ENCODE data around the gene MAP1B. TPM values are rescaled to one million over a fixed set of nuclear protein-coding genes. Genes with fewer than 3 reads are reported as not detected.

Gene MAP1B
- total RNA-seq, 1 experiment from 2014 or later, result 21.9 TPM

DNA sequence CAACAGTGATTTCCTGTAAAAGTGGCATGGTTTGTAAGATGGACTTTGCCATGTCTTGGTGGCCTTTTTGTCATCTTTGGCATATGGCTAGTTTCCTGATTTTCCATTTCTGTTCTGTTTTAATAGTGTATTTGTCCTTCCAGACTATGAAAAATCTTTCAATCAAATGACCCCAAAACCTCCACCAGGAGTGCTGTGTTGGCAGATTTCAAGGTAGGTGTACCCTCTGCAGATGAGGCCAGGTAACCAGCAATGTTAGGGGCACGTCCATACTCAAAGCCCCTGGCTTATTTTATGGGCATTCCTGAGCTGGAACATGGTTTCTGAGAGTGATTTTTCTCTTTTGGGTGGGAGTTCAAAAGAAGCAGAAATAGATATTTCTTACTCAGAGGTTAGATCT, 15.2 kb upstream of the MAP1B start:
- DNase-seq (ENCODE audit: low spot score), result no peak
- in situ Hi-C loops (cut with HindIII; ENCODE audit: low sequenced_read_pairs), result no loop called here

DNA sequence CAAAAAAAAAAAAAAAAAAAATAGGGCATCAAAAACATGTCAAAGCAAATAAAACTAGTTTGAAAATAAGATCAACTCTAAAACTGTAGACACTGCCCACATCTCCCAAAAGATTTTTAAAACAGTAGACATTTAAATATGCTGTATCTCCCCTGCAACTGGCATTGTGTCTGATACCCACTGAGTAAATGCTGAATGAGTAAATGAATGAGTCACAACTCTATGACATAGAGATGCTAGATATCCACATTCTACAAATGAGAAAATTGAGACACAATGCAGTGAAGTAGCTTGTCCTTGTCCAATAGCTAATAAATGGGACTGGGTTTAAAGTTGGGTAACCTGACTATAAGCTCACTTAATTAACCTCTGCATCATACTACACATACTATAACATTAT, 14.1 kb upstream of the MAP1B start:
- in situ Hi-C loops (cut with HindIII; ENCODE audit: low sequenced_read_pairs), result no loop called here
- DNase-seq (ENCODE audit: low spot score), result no peak

DNA sequence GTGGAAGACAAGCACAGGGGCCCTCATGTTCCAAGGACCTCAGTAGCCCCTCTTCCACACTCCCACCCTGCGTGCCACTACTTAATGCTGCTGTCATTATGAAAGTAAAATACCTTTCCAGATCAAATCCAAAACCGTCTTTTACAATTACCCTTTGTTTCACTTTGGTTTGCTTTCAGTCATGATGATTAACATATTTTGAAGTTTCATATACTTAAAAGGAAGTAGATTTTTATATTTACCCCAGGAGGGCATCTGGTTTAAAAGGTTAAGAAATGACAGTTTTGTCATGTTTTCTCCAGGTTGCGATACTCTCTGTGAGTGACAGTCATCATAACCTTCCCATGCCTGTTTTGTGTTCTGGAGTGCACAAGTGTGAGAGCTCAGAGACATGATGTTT, 13.5 kb upstream of the MAP1B start:
- in situ Hi-C loops (cut with HindIII; ENCODE audit: low sequenced_read_pairs), result no loop called here
- DNase-seq (ENCODE audit: low spot score), result no peak

DNA sequence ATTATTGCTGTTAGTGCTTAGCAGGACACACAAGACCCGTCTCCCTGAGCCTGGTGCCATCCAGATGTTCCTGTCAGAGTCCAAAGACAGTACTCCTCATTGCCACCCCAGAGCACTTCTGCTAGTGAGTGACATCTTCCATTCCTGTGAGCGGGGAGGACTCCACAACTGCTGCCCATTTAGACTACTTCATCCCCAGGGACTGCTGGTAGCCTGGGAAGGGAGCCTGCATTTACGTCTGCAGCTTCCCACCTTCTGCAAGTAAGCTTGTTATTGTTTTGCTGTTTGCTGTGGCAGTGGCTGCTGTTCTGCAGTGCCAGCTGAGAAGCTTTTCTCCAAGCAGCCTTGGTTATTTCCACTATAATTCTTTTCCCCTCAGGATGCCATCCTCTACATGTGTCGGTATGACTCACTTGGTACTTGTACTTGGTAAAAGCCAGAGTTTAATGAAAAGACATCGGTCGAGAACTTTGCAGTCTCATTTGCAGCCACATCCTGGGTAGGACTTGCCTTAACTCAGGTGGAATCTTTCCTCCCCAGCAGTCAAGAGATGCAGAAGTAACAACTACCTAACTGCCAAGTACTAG, 10.6 kb upstream of the MAP1B start:
- no peak for DNase-seq (ENCODE audit: low spot score)
- in situ Hi-C loops (cut with HindIII; ENCODE audit: low sequenced_read_pairs), result no loop called here

DNA sequence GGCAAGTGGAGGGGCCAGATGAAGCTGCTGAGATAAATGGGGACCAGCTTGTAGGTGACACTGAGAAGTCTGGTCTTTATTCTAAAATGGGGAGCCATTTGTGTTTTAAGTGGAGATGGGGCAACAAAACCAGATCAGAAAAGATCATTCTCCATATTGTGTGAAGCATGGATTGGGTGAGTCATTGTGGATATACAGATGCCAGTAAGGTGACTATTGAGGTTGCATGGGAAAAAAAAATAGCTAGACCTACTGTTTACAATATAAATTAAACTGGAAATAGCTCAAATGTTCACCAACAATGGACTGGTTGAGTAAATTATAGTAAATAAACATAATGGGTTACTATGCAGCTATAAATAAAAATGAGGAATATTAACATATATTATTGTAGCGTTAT, 5.4 kb upstream of the MAP1B start:
- DNase-seq (ENCODE audit: low spot score), result no peak
- in situ Hi-C loops (cut with HindIII; ENCODE audit: low sequenced_read_pairs), result no loop called here

DNA sequence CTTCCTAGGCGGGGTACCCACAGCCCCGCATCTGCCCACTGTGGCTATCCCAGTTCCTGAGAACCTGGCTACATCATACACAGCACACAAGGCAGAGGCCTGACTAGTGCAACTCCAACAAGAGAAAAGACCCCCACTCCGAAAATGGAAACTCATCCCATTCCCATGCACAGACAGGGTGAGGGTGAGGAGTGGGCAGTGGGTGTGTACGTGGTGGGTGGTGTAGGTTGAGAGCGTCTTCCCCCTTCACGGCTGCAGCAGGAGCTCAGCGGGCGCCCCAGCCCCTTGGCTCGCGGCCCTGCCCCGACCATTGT, 501 bp upstream of the MAP1B start:
- in situ Hi-C loops (cut with HindIII; ENCODE audit: low sequenced_read_pairs), result no loop called here

DNA sequence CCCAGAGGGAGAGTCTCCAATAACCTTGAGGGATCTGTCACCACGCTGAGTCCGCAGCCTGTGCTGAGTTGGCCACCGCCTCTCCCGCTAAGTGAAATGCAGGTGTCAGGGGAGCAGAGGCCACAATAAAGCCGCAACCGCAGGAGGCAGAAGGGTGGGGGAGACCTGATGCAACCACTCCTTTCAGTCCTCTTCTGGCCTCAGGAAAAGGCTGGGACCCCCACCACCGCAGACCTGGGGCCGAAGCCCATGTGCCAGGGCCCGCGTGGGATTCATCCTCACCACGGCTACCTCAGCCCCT, 576 bp downstream of the MAP1B start:
- DNase-seq (ENCODE audit: low spot score), result peak; percentile 50
- in situ Hi-C loops (cut with HindIII; ENCODE audit: low sequenced_read_pairs), result no loop called here

More for the DNA sequence above, 501 bp upstream of the MAP1B start:
- DNase-seq (ENCODE audit: low spot score), result no peak

DNA sequence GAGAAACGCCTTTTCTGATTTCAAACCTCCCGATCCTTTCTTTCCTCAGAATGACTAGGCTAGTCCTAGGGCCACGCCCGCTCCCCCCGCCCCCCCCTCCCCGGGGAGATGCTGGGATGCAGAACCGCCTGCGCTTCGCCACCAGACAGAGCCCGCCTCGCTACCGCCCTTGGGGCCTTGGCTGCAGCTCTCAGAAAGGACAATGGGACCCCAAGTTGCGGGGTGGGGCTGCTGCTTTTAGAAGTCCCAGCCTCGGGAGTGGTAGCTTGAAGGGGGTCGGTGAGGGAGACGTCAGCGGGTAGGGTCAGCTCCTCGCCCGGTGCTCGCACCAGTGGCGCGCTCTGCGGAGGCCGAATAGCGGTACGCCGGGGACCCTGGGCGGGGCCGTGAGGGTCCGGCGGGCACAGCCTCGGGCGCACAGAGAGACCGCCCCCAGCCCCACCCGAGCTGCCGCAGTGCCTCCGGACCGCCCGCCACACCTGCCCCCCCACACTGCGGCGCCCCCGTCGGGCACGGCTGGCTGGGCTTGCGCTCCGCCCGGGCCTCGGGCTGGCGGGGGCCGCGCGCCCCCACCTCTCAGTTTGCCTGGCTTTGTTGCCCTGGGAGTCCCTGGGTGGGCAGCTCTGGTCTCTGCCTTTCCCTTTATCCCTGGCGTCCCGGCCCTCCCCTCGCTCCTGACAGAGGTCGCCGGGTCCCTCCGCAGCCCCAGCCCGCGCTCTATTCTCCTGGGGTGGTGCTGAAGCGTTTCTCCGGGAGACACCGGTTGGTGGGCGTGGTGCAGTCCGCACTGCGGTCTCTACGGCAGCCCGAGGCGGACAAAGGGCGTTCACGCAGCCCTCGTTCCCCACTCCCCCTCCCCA, 1.2 kb downstream of the MAP1B start:
- in situ Hi-C loops (cut with HindIII; ENCODE audit: low sequenced_read_pairs), result no loop called here
- peak; percentile 66 for DNase-seq (ENCODE audit: low spot score)

DNA sequence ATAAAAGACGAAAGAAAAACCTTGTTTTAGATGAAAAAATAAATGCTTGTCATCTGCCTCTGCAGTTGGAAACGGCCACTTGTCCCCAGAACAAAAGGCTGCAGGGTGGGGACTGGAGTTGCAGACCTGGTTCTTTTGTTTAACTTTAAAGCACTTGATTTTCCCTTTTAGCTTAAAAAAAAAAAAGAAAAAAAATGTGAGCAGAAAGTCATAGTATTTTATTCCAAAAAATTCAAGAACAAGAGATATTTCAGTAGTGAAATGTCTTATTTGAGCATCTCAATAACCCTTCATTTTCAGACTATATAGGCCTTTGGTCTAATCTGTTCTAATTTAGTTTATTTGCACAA, 1.8 kb downstream of the MAP1B start:
- in situ Hi-C loops (cut with HindIII; ENCODE audit: low sequenced_read_pairs), result no loop called here
- no peak for DNase-seq (ENCODE audit: low spot score)

DNA sequence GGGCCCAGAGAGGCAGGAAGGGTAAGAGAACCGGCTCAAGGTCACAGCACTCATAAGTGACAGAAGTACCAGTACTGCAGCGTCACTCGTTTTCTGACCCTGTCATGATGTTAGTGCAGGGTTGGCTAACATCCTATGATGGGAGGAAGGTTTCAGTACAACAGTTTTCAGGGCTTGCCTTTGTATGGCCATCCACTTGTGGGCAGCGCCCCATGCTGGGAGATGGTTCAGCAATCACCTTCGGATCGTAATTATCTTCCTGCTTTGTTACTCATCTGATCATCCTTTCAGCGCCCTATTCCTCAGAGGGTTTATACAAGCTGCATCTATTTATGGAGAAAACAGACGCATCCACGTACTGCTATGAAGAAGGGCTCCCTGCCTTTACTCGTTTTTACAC, 2.4 kb downstream of the MAP1B start:
- in situ Hi-C loops (cut with HindIII; ENCODE audit: low sequenced_read_pairs), result no loop called here
- DNase-seq (ENCODE audit: low spot score), result peak; percentile 63

DNA sequence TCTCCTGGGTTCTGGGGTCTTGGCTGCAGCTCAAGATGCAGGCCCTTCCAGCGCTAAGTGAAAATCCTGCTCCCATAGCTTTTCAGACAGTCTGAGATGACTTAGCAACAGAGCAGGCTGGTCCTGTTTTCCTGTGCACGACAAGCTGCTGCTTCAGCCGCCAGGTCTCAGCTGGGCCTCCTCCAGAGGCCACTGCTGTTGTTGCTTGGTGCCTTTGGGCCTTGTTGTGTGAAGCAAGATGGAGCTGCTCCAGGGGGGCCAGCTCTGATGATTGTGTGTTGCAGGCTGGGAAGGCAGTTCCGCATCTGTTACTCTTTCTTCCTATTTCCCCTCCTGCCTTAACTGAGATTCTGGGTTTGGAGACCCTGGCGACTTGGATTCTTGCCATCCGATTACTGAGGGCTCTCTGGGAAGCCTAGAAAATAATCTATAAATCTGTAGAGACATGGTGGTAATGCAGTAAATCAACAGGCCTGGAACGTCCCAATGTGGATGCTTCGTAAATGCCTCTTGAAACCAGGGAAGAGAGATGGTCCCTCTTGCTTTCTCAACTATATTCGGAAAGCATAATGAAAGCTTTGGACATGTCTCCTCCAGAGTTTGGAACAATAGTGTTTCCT, 3.2 kb downstream of the MAP1B start:
- DNase-seq (ENCODE audit: low spot score), result peak; percentile 76

DNA sequence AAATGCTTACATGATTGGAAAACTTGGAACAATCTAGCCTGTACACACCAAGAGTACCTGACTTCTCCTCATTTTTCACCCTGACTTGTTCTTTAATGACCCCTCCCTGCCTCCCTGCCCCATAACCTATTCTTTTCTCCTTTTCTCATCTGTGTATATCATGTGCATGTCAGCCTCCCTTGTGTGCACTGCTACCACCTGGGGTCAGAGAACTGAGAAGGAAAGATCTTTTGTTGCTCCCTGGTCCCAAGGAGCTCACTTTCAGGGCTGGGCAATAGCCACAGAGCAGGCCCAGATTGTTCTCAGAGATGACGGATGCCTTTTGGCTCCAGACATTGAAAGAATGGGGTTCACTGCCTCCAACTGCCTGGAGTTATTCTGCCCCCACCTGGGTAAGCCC, 5.1 kb downstream of the MAP1B start:
- in situ Hi-C loops (cut with HindIII; ENCODE audit: low sequenced_read_pairs), result no loop called here
- DNase-seq (ENCODE audit: low spot score), result peak; percentile 33

More for the DNA sequence above, 3.2 kb downstream of the MAP1B start:
- in situ Hi-C loops (cut with HindIII; ENCODE audit: low sequenced_read_pairs), result no loop called here

DNA sequence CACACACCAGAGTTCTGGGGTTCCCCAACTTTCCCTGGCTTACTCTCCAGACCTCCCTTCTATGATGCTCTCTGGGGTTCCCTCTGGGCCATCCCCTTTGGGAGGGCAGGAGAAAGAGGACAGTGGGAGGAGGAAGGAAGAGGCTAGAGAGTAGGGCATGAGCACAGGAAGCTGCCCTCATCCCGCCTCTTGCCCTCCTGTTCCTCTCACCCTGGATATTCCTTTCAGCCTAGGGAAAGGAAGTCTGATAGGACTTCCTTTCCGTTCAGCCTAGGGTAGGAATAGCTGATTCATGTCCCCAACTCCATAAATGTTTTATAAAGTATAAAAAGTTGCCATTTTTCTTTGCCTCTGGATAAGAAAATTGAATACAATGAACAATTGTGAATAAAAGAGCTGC, 7.4 kb downstream of the MAP1B start:
- no peak for DNase-seq (ENCODE audit: low spot score)
- in situ Hi-C loops (cut with HindIII; ENCODE audit: low sequenced_read_pairs), result loop anchor here (5.0 kb wide), 1 partner anchor 37 kb away; no protein-coding TSS in a partner anchor

DNA sequence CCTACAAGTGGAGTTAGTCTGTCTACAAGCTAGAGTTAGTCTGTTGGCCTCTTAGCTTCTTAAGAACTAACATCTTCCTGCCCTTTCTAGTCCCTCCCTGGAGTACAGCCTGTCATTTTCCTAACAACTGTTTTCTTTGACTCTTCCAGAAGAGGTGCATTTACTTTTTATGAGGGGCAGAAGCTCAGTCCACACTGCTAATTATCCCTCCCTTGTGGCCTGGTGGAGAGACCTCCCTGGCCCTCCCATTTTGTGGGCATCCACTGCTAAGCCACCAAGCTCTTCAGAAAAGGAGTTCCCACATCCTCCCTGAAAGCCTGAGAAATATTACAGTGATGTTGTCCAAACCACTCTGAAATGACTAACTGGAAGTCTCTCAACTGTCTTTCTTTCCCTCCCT, 8.0 kb downstream of the MAP1B start:
- DNase-seq (ENCODE audit: low spot score), result no peak
- in situ Hi-C loops (cut with HindIII; ENCODE audit: low sequenced_read_pairs), result loop anchor here (5.0 kb wide), 1 partner anchor 38 kb away; no protein-coding TSS in a partner anchor

DNA sequence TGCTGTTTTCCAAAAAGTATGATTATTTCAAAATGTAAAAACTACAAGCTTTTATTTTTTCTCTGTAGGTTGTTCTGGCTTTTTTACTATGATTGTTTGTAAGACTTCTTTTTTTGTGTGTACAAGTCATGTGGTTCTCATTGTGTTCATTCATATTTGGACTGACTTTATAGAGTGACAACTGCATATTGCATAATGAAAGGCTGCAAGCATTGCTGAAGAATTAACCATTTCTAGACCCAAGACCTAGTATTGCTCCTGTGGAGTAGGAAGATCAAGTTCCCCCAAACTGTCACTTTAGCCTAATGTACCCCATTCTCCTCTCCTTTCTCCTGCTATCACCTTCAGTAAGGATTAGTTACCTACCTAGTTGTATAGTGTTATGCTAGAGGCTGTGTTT, 10.0 kb downstream of the MAP1B start:
- in situ Hi-C loops (cut with HindIII; ENCODE audit: low sequenced_read_pairs), result loop anchor here (5.0 kb wide), 1 partner anchor 40 kb away; no protein-coding TSS in a partner anchor
- peak; percentile 10 for DNase-seq (ENCODE audit: low spot score)

DNA sequence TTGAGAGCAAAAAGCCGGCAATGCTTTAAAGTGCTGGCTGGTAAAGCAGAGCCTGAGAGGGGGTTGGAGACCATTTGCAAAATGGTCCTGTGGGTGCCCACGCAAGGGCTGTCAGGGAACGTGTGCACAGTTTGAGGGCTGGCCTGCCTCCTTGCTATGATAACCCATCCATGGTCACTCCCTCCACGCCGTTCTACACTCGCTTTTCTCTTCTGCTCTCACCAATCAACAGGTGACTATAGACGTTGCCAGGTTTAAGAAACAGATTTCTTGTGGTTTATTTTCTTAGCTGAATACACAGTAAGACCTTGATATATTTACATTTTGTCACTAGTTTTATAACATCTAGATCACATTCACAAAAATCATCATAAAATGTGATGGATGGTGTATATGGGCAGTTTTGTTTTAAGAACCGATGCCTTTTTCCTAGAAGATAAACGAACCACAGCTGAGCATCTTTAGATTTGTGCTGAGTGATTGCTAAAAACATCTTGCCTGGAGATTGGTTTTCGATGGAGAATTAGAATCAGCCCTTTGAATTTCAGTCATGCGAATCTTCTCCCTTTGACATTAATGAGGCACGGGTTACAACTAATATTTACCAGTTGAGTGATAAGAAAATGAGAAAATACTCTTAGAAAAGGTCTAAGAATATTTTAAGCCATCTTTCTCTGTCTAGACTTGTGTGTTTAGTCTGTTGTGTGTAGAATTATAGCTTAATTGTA, 13.9 kb downstream of the MAP1B start:
- DNase-seq (ENCODE audit: low spot score), result peak; percentile 61
- in situ Hi-C loops (cut with HindIII; ENCODE audit: low sequenced_read_pairs), result no loop called here

DNA sequence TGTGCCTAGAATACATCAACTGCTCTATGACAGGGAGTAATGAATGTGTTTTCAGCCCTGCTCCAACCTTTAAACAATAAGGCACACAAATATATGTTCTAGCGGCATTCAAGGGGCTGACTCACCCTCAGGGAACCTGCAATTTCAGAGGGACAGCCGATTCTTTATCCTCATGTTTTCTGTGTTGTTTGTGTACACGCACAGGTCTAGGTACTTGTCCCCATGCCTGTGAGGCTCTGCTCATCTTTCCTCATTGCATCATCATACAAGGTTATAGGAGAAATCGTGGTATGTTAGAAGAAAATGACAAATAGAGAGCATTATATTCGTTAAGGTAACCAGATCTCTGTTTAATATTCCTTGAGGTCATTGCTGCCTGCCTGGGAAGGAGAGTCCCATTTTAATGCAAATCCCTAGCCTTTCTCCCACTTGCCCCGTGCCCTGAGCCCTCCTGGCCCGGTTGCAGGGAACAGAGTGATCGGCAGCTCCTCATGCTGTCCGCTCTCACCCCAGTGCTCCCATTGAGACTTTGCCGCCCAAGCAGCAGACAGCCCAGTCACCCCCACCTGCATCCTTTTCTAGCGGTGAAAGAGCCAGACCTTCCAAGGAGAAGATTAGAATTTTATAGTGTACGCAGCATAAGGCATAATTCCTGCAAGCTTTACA, 14.6 kb downstream of the MAP1B start:
- in situ Hi-C loops (cut with HindIII; ENCODE audit: low sequenced_read_pairs), result no loop called here
- DNase-seq (ENCODE audit: low spot score), result peak; percentile 72

DNA sequence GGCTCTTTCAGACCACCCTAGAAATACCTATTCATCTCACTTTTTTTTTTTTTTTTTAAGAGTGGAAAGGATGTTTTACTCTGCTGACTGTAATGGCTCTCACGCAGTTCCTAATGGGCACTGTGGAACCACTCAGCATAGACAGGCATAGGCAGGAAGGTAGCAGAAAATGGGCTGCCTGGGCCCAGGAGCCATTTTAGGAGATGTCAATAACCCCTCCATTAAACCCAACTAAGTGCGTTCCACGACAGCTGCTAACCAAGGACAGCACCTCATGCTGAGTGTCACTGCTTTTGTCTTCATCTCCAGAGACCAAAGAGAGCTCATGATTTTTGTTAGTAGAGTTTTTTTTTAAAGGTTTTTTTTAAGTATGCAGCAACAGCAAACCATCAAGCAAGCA, 15.3 kb downstream of the MAP1B start:
- in situ Hi-C loops (cut with HindIII; ENCODE audit: low sequenced_read_pairs), result no loop called here

DNA sequence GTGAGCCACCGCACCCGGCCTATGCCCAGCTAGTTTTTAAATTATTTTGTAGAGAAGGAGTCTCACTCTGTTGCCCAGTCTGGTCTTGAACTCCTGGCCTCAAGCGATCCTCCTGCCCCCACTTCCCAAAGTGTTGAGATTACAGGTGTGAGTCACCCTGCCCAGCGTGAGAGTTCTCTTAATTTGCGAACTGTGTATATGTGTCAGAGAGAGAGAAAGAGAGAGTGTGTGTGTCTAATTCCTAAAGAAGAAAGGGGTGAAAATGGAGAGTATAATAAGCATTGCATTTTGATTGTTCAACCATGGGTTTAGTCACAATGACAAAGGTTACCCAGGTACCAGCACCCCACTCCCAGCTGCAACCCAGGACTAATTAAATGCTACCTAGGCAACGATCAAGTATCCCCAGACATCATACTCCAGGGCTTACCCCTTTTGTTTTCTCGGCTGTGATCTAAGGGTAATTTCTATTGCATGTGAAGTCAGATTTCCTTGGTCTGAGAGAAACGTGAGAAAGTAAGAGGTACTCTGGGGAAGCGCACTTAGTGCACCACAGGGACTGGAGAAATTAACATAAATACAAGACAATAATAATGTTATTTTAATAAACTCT, 16.6 kb downstream of the MAP1B start:
- in situ Hi-C loops (cut with HindIII; ENCODE audit: low sequenced_read_pairs), result no loop called here
- no peak for DNase-seq (ENCODE audit: low spot score)

More for the DNA sequence above, 15.3 kb downstream of the MAP1B start:
- DNase-seq (ENCODE audit: low spot score), result no peak

Measured in G401 (cell line).